GM12878 (cell line): Measurements from ENCODE around the gene COL16A1. TPM values are rescaled to one million over a fixed set of nuclear protein-coding genes. Genes with fewer than 3 reads are reported as not detected.

Experiments used
- ATAC-seq: fragments of 200-7000 bp; cut with Tn5 transposase; 3 replicates; pipeline ENCODE4 v1.9.1; 2020; ENCODE audit warnings: mild to moderate bottlenecking, moderate library complexity
- BruUV-seq: library from RNA; stranded (reverse); fragments of 400-500 nt; replicated peaks from 2 replicates; lab custom pipeline; 2021; lab: Mats Ljungman, UMichigan
- CTCF ChIA-PET: fragments of 300-600 bp; sonication (Branson Sonifier 250); formaldehyde crosslinking; extraction: SDS; loops from one replicate; lab custom pipeline; 2021; ENCODE audit warnings: inconsistent platforms; lab: Yijun Ruan, JAX
- POLR2A ChIA-PET: fragments of 350-600 bp; formaldehyde crosslinking; extraction: SDS; loops from one replicate; lab custom pipeline; 2021; ENCODE audit warnings: inconsistent platforms; lab: Charles Lee
- RAD21 ChIA-PET: fragments of 300-600 bp; sonication (Branson Sonifier 250); formaldehyde crosslinking; loops from one replicate; lab custom pipeline; 2023; ENCODE audit warnings: antibody characterized with exemption; ENCODE audit not compliant: unreplicated experiment; lab: Charles Lee
- SMC1A ChIA-PET: fragments of 300-600 bp; sonication (Branson Sonifier 250); formaldehyde crosslinking; loops from one replicate; lab custom pipeline; 2023; ENCODE audit not compliant: unreplicated experiment, uncharacterized antibody; lab: Charles Lee
- DNase-seq: peaks from one replicate; pipeline ENCODE4 v3.0.0-alpha.2; 2011; ENCODE audit warnings: low read depth, low spot score
- FAIRE-seq: peaks from 3 replicates; lab custom pipeline; 2011; peaks lifted over from hg19 to GRCh38; lab: Jason Lieb, UNC
- H2AFZ ChIP-seq: 2 replicates; pipeline ENCODE4 v1.6.0; 2011; ENCODE audit warnings: low read depth, low read length, control low read depth; ENCODE audit not compliant: control insufficient read depth
- H3K27ac ChIP-seq: 2 replicates; pipeline ENCODE4 v1.5.1; 2011; ENCODE audit warnings: control low read depth; ENCODE audit not compliant: control insufficient read depth, insufficient read depth
- H3K27me3 ChIP-seq, 2 experiments: replicated peaks in 1 of 2; 2 replicates each; pipeline versions ENCODE4 v1.6.0 to v1.6.1; 2011; ENCODE audit warnings: low read length in 1 of 2; ENCODE audit not compliant: control insufficient read depth in 2 of 2, insufficient read depth in 2 of 2
- H3K36me3 ChIP-seq, 2 experiments: 2 replicates each; pipeline ENCODE4 v1.5.1; 2011; ENCODE audit warnings: low read length in 1 of 2; ENCODE audit not compliant: control insufficient read depth in 2 of 2, insufficient read depth in 2 of 2
- H3K4me1 ChIP-seq: 2 replicates; pipeline ENCODE4 v1.6.1; 2011; ENCODE audit warnings: mild to moderate bottlenecking, low read length, moderate library complexity, mixed read lengths; ENCODE audit not compliant: control insufficient read depth, insufficient read depth
- H3K4me2 ChIP-seq: 2 replicates; pipeline ENCODE4 v1.6.0; 2011; ENCODE audit warnings: control low read depth; ENCODE audit not compliant: control insufficient read depth, insufficient read depth
- H3K4me3 ChIP-seq: fragments of 200-600 bp; sonication (generic); 2 replicates; pipeline ENCODE4 v1.5.1; 2016
- H3K79me2 ChIP-seq: 2 replicates; pipeline ENCODE4 v1.6.0; 2011; ENCODE audit warnings: low read length; ENCODE audit not compliant: control insufficient read depth, insufficient read depth
- H3K9ac ChIP-seq: 2 replicates; pipeline ENCODE4 v1.8.0; 2011; ENCODE audit warnings: low read length, control low read depth, mixed read lengths; ENCODE audit not compliant: control insufficient read depth, insufficient read depth
- H3K9me3 ChIP-seq: replicated peaks from 3 replicates; pipeline ENCODE4 v1.5.1; 2011; ENCODE audit warnings: mild to moderate bottlenecking, low read length; ENCODE audit not compliant: control insufficient read depth, insufficient read depth
- H4K20me1 ChIP-seq: 2 replicates; pipeline ENCODE4 v1.6.0; 2011; ENCODE audit not compliant: control insufficient read depth, insufficient read depth
- BCL11A ChIP-seq: IDR thresholded peaks from 2 replicates; pipeline ENCODE4 v1.6.1; 2011; ENCODE audit warnings: low read depth, low read length
- CEBPB ChIP-seq, 2 experiments: fragments of 150-350 bp in 1 of 2; IDR thresholded peaks; 2 replicates each; pipeline ENCODE4 v1.6.1; 2012 to 2014; ENCODE audit warnings: low read depth in 2 of 2, low read length in 2 of 2, borderline replicate concordance in 1 of 2, inconsistent platforms in 1 of 2
- CHD1 ChIP-seq: IDR thresholded peaks from 2 replicates; pipeline ENCODE4 v1.6.1; 2012; ENCODE audit warnings: low read depth, low read length, improper control_type of control experiment
- CHD2 ChIP-seq: IDR thresholded peaks from 2 replicates; pipeline ENCODE4 v1.6.1; 2011; ENCODE audit warnings: low read depth, low read length, improper control_type of control experiment, borderline replicate concordance
- EED ChIP-seq: sonication (generic); IDR thresholded peaks from 2 replicates; pipeline ENCODE4 v1.6.1; 2016; ENCODE audit warnings: antibody characterized with exemption, low read depth
- EZH2 ChIP-seq: IDR thresholded peaks from 2 replicates; pipeline ENCODE4 v1.6.1; 2012; ENCODE audit warnings: low read depth, mild to moderate bottlenecking, control low read depth, inconsistent platforms, low read length, borderline replicate concordance; ENCODE audit not compliant: control insufficient read depth
- FOXK2 ChIP-seq: fragments of 450-650 bp; IDR thresholded peaks from 2 replicates; pipeline ENCODE4 v1.6.1; 2017; ENCODE audit warnings: mild to moderate bottlenecking, moderate library complexity
- FOXM1 ChIP-seq: IDR thresholded peaks from 2 replicates; pipeline ENCODE4 v1.6.1; 2012; ENCODE audit warnings: low read depth, mild to moderate bottlenecking, inconsistent platforms, low read length, moderate library complexity
- RBBP5 ChIP-seq: fragments of 200-600 bp; sonication (generic); conservative IDR thresholded peaks from 2 replicates; pipeline ENCODE4 v1.6.1; 2016
- SMAD1 ChIP-seq: fragments of 450-650 bp; IDR thresholded peaks from 2 replicates; pipeline ENCODE4 v1.6.1; 2018; ENCODE audit warnings: mild to moderate bottlenecking, low read depth; ENCODE audit not compliant: partially characterized antibody
- TAF1 ChIP-seq: IDR thresholded peaks from 2 replicates; pipeline ENCODE4 v1.6.1; 2011; ENCODE audit warnings: mild to moderate bottlenecking, low read depth, low read length, borderline replicate concordance
- TARDBP ChIP-seq: IDR thresholded peaks from 2 replicates; pipeline ENCODE4 v1.6.1; 2016; ENCODE audit warnings: borderline replicate concordance
- TBL1XR1 ChIP-seq: IDR thresholded peaks from 2 replicates; pipeline ENCODE4 v1.6.1; 2012; ENCODE audit warnings: low read depth, low read length, improper control_type of control experiment
- ZSCAN29 ChIP-seq: fragments of 450-650 bp; IDR thresholded peaks from 2 replicates; pipeline ENCODE4 v1.6.1; 2017; ENCODE audit warnings: mild to moderate bottlenecking, moderate library complexity
- WGBS: methylation state at CpG from one replicate; pipeline ENCODE4 v1.1.6; 2016; ENCODE audit warnings: low lambda C conversion rate; ENCODE audit not compliant: insufficient replicate concordance, insufficient coverage; ENCODE audit errors: missing lambda C conversion rate; 5-methylcytosine and 5-hydroxymethylcytosine counted together
- in situ Hi-C: fragments of 300-500 bp; cut with MboI; formaldehyde crosslinking; loops from 9 replicates; pipeline ENCODE4 v1.14.3; 2018; ENCODE audit warnings: mixed read lengths
- intact Hi-C: fragments of 100-400 bp; cut with micrococcal nuclease; formaldehyde crosslinking; loops from one replicate; pipeline ENCODE4 v1.14.2; 2022; ENCODE audit not compliant: unreplicated experiment
- polyA plus RNA-seq, 11 experiments: library from polyadenylated mRNA; depleted of rRNA in 4 of 11; unstranded in 6 of 11; stranded (reverse) in 5 of 11; fragments of >200 nt; fragmentation: Nextera tagmentation in 4 of 11; fragmentation: Illumina TruSeq in 1 of 11; extraction: Ambion mirVana in 4 of 11; extraction: Trizol in 1 of 11; gene quantifications; 1 replicate in 1 of 11; 2 replicates in 10 of 11; pipeline versions ENCODE4 v1.2.1 to v1.2.3, GENCODE V29; 2011 to 2016; ENCODE audit warnings: inconsistent platforms in 2 of 11, missing spikeins in 2 of 11, low read depth in 1 of 11
- total RNA-seq, 4 experiments: library from RNA; depleted of rRNA in 3 of 4; stranded (reverse); fragments of >200 nt in 3 of 4; fragmentation: Illumina TruSeq in 1 of 4; extraction: Trizol in 1 of 4; gene quantifications; 2 replicates each; pipeline versions ENCODE4 v1.2.1 to v1.2.3, GENCODE V29; 2013 to 2021
- TF ChIP-seq, protein P1 (sequence below): fragments of 450-650 bp; formaldehyde crosslinking; IDR thresholded peaks from 2 replicates; pipeline ENCODE4 v1.4.0; 2022; ENCODE audit warnings: mild to moderate bottlenecking, moderate library complexity
- TF ChIP-seq, protein P2 (sequence below): fragments of 450-650 bp; IDR thresholded peaks from 2 replicates; pipeline ENCODE4 v1.6.1; 2016; ENCODE audit warnings: mild to moderate bottlenecking, moderate library complexity, borderline replicate concordance
- TF ChIP-seq, protein P3 (sequence below): fragments of 450-650 bp; IDR thresholded peaks from 2 replicates; pipeline ENCODE4 v1.6.1; 2016; ENCODE audit warnings: mild to moderate bottlenecking

Gene COL16A1
- total and polyA plus RNA-seq, 10 of the 15 experiments (the other 5 are each of a cell fraction or from before 2014, with no cell fraction given), result 0.02 to 3.7 (median 0.59) TPM

DNA sequence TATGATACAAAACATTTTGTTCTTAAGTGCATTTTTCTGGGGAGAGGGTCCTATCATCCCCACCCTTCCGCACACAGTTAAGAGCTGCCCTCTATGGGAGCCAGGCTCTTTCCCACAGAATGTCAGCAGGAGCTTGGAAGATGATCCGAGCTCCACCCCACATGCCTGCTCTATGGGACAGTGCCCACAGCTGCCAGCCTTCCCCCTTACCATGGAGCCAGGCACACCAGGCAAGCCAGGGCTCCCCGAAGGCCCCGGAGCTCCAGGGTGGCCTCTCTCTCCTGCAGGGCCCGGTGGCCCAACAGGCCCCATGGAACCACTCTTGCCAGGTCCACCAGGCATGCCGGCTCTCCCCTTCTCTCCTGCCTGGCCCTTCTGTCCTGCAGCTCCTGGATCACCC is 48.7 kb downstream of the COL16A1 start:
- in situ Hi-C loops, result loop anchor here (5.0 kb wide), 1 partner anchor 142 kb away; no protein-coding TSS in a partner anchor
- Histone ChIP-seq H3K36me3 (no peaks in the 10 kb centered on the region), H3K9me3 (no peaks in the 10 kb centered on the region), H3K4me1 (no peaks in the 10 kb centered on the region), H3K27ac (no peak overlapping the region), H3K4me3 (no peak overlapping the region), H3K4me2 (no peak overlapping the region), H2AFZ (no peak overlapping the region), H3K27me3 (no peaks in the 10 kb centered on the region; a peak in 1 of 4 replicates), H4K20me1 (no peaks in the 10 kb centered on the region), H3K79me2 (no peaks in the 10 kb centered on the region), H3K9ac (no peak overlapping the region)
- DNase-seq (no peak), ATAC-seq (no peak), FAIRE-seq (no peak)
- POLR2A ChIA-PET, result no interaction called here
- intact Hi-C loops, result no loop called here
- RAD21 ChIA-PET, result no interaction called here
- CTCF ChIA-PET, result no interaction called here
- no TSS peak for BruUV-seq
- 44% methylated on average over 6 of the region's 6 CpGs for WGBS
- SMC1A ChIA-PET, result no interaction called here
- TF ChIP-seq CEBPB (IDR thresholded peaks at IDR 0.05; ENCODE audit: borderline replicate concordance in 1 of 2, low read depth in 2 of 2, low read length in 2 of 2) (no peak), TAF1 (no peak), BCL11A (no peak), RBBP5 (no peak), CHD1 (no peak), ZSCAN29 (no peak), FOXK2 (no peak), CHD2 (no peak), SMAD1 (no peak), EZH2 (no peak), TARDBP (no peak), TBL1XR1 (no peak), EED (no peak), FOXM1 (no peak)
- TF ChIP-seq, protein P1, sequence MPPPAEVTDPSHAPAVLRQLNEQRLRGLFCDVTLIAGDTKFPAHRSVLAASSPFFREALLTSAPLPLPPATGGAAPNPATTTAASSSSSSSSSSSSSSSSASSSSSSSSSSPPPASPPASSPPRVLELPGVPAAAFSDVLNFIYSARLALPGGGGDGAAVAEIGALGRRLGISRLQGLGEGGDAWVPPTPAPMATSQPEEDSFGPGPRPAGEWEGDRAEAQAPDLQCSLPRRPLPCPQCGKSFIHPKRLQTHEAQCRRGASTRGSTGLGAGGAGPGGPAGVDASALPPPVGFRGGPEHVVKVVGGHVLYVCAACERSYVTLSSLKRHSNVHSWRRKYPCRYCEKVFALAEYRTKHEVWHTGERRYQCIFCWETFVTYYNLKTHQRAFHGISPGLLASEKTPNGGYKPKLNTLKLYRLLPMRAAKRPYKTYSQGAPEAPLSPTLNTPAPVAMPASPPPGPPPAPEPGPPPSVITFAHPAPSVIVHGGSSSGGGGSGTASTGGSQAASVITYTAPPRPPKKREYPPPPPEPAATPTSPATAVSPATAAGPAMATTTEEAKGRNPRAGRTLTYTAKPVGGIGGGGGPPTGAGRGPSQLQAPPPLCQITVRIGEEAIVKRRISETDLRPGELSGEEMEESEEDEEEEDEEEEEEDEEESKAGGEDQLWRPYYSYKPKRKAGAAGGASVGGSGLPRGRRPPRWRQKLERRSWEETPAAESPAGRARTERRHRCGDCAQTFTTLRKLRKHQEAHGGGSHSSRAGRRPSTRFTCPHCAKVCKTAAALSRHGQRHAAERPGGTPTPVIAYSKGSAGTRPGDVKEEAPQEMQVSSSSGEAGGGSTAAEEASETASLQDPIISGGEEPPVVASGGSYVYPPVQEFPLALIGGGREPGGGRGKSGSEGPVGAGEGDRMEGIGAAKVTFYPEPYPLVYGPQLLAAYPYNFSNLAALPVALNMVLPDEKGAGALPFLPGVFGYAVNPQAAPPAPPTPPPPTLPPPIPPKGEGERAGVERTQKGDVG (CRISPR knock-in tag), result no peak
- TF ChIP-seq, protein P2, sequence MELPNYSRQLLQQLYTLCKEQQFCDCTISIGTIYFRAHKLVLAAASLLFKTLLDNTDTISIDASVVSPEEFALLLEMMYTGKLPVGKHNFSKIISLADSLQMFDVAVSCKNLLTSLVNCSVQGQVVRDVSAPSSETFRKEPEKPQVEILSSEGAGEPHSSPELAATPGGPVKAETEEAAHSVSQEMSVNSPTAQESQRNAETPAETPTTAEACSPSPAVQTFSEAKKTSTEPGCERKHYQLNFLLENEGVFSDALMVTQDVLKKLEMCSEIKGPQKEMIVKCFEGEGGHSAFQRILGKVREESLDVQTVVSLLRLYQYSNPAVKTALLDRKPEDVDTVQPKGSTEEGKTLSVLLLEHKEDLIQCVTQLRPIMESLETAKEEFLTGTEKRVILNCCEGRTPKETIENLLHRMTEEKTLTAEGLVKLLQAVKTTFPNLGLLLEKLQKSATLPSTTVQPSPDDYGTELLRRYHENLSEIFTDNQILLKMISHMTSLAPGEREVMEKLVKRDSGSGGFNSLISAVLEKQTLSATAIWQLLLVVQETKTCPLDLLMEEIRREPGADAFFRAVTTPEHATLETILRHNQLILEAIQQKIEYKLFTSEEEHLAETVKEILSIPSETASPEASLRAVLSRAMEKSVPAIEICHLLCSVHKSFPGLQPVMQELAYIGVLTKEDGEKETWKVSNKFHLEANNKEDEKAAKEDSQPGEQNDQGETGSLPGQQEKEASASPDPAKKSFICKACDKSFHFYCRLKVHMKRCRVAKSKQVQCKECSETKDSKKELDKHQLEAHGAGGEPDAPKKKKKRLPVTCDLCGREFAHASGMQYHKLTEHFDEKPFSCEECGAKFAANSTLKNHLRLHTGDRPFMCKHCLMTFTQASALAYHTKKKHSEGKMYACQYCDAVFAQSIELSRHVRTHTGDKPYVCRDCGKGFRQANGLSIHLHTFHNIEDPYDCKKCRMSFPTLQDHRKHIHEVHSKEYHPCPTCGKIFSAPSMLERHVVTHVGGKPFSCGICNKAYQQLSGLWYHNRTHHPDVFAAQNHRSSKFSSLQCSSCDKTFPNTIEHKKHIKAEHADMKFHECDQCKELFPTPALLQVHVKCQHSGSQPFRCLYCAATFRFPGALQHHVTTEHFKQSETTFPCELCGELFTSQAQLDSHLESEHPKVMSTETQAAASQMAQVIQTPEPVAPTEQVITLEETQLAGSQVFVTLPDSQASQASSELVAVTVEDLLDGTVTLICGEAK, result no peak
- TF ChIP-seq, protein P3, sequence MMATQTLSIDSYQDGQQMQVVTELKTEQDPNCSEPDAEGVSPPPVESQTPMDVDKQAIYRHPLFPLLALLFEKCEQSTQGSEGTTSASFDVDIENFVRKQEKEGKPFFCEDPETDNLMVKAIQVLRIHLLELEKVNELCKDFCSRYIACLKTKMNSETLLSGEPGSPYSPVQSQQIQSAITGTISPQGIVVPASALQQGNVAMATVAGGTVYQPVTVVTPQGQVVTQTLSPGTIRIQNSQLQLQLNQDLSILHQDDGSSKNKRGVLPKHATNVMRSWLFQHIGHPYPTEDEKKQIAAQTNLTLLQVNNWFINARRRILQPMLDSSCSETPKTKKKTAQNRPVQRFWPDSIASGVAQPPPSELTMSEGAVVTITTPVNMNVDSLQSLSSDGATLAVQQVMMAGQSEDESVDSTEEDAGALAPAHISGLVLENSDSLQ, result no peak
